GM13977 (cell line): ENCODE data around the gene S100A2.
"Not testable (repeated sequence)": the region's sequence is repeated elsewhere in the genome, so short reads cannot be mapped to it uniquely, and the experiment has no call there.

ENCODE experiments used
- DNase-seq: peaks from one replicate; pipeline ENCODE4 v3.0.0; 2012; ENCODE audit warnings: low spot score
- CTCF ChIP-seq: IDR thresholded peaks from 2 replicates; pipeline ENCODE4 v1.5.1; 2012; ENCODE audit warnings: mild to moderate bottlenecking, control low read depth; ENCODE audit not compliant: insufficient read depth; ENCODE audit errors: extremely low read depth, missing control alignments
- in situ Hi-C: fragments of 300-500 bp; cut with MboI; formaldehyde crosslinking; loops from one replicate; pipeline ENCODE4 v1.12.0; 2022; ENCODE audit warnings: low sequenced_read_pairs, low pct_unique_long_range_greater_than_20kb, mixed read lengths, inconsistent platforms; ENCODE audit not compliant: unreplicated experiment

Gene S100A2

GRCh38 chr1:153567621-153568366 lies 2.1 kb upstream of the S100A2 start:
- DNase-seq, result no peak
- TF ChIP-seq CTCF, result no peak
- in situ Hi-C loops, result loop anchor here (10.0 kb wide), 1 partner anchor 53 kb away; no protein-coding TSS in a partner anchor

- peak; percentile 53 for DNase-seq
- in situ Hi-C loops, result loop anchor here (10.0 kb wide), 1 partner anchor 52 kb away; no protein-coding TSS in a partner anchor
- TF ChIP-seq CTCF, result no peak
Observed at GRCh38 chr1:153566414-153567371, 1.0 kb upstream of the S100A2 start.

- no peak for DNase-seq
- no peak for TF ChIP-seq CTCF
- in situ Hi-C loops, result loop anchor here (10.0 kb wide), 1 partner anchor 49 kb away; no protein-coding TSS in a partner anchor
Observed at GRCh38 chr1:153563991-153564390, 1.7 kb downstream of the S100A2 start.

- in situ Hi-C loops, result loop anchor here (10.0 kb wide), 1 partner anchor 49 kb away; no protein-coding TSS in a partner anchor
Observed at GRCh38 chr1:153563483-153563901, 2.2 kb downstream of the S100A2 start.

GRCh38 chr1:153562021-153562420 lies 3.6 kb downstream of the S100A2 start:
- in situ Hi-C loops, result loop anchor here (10.0 kb wide), 1 partner anchor 47 kb away; no protein-coding TSS in a partner anchor
- DNase-seq, result not testable (repeated sequence)

More at GRCh38 chr1:153563483-153563901, 2.2 kb downstream of the S100A2 start:
- DNase-seq, result no peak
- no peak for TF ChIP-seq CTCF

- in situ Hi-C loops, result loop anchor here (10.0 kb wide), 1 partner anchor 47 kb away; no protein-coding TSS in a partner anchor
- DNase-seq, result no peak
- no peak for TF ChIP-seq CTCF
Observed at GRCh38 chr1:153561466-153561985, 4.1 kb downstream of the S100A2 start.
